Measurements from ENCODE around the gene TANK.

Gene TANK

DNA sequence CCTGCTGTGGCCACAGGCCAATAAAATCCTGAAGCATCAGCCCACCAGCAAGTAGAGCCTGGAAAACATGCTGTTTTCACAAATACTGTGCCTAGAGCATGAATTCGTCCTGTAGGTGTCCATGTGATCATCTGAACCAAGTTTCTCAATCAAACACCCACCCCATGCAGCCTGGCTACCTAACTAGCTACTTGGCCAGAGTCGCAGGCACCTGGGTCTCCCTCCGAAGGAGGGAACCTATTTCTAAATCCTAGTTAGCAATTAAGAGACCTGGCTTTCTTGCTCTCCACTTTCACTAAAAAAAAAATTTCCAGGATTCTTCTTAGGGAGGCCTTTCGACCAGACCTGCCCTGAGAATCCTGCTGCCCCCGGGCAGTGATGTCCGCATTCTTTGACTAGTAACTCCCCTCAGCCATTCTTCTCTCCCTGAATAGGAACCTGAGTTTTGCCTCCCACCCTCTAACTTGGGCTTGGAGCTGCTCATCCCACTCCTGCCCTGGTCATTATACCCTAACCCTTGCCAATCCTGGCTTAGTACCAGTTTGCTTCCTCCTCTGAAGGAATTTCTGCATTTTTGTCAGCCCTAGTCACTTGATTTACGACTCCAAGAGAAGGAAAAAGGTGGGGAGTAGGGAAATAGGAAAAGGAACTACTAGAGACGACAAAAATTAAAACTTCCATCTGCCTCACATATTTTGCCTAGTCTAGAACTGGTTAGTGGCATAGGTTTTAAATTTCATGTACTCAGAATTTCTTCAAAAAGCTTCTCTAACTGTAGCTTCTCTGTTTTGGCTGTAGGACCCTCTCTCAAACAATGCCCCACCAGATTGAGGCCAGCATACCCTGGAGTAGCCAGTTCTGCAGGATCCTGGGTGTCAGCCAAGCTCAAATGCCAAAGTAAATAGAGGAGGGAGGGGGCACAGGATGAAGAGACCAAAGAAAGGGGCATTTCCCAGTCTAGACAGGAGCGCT lies 25.4 kb upstream of the TANK start:
- peak; percentile 60 for DNase-seq

DNA sequence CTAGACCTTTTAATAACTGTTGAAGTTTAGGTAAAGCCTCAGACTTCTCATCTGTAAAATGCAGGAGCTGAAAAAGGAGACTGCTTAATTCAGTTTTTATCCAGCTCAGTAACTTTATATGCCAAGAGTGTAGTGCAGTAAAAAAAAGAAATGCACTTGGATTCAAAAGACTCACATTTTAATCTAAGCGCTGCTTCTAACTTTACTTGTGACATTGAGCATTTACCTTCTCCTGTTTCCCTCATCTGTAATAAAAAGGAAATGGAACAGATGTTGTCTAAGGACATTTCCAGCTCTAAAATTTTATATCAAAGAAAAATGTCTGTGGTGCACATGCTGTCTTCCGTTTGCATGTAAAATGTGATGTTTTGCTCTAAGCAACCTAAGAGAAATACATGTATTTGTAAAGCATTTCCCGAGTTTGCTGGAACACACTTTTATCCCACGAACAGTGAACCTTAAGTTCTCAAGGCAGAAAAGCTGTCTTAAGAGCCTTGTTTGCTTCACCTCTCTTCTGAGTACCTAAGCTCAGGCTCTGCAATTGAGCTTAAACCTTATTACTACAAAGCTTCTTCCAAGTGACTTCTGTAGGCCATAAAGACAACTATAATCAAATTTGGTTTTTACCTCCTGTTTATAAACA lies 24.2 kb upstream of the TANK start:
- no peak for DNase-seq

DNA sequence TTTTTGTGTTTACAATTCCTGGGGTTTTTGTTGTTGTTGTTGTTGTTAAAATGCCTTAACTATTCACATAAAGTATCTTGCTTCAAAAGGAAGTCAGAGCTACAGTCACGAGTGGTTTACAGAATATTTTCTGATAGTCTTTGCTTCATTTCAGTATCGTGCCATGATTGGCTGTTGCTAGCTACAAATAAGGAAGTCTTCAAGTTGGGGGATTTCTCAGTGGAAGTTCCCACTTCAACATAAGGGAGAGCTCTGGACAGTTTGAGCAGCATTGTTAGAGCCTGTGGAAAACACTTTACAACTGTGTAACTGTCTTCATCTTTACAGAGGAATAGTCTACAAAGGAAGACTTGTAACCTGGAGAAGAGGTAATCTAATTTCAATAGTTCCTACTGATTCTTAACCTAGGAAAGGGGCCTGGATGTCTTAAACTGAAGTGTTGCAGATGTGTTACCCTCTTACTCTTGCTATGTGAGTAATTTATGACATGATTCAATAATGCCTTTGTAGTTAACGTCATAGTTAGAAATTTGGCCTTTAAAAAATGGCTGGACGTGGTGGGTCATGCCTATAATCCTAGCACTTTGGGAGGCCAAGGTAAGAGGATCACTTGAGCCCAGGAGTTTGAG lies 23.4 kb upstream of the TANK start:
- no peak for DNase-seq

DNA sequence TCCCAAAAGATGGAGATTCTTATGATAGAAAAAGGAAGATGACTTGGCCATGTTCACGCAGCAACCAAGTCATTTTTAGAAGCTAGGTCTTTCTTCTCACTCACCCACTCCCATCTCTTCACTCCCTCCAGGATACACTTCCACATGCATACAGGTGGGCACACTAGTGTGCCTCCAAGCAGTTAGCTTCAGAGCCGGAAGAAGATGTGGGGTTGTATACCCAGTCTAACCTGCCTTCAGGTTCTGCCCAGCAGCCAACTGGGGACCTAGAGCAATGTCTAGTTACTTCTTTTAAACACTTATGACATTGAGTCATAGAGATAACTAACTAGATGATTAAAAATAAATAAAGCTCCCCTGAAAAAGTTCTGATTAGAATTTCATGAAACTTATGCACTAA lies 21.8 kb upstream of the TANK start:
- DNase-seq, result no peak

DNA sequence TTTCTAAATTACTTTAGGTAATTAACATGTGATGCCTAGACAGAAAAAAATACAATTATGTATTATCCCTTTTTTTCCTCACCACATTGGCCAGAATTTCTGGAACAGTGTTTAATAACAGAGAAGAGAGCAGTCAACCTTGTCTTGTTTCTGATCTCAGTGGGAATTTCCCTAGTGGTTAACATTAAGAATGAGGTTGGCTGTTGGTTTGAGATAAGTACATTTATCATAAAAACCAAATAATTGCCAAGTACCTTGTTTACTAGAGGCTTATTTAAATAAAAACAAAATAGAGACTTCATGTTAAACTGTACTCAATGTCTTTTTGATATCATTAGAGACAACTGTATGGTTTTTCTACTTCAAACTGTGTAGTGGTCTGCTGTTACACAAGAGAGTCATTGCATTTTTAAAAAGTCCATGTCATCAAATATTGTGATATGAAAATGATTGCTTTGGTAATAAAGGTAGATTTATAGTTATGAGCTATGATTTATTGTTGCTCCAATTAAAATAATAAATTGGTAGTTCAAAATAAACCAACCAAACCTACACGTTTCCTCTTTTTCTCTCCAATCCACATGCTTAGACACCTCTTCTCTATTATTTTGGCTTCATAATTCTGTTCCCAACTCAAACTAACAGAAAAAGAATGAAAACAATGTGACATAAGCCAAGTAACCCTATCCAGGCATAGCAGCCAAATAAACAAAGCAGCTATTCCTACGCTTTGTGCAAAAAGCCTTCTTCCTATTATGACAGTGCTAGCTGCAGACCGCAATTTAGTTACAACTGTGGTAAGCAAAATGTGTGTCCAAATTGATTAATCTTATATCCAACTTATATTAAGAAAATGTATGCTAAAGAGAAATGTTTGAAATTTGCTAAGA lies 20.9 kb upstream of the TANK start:
- no peak for DNase-seq

DNA sequence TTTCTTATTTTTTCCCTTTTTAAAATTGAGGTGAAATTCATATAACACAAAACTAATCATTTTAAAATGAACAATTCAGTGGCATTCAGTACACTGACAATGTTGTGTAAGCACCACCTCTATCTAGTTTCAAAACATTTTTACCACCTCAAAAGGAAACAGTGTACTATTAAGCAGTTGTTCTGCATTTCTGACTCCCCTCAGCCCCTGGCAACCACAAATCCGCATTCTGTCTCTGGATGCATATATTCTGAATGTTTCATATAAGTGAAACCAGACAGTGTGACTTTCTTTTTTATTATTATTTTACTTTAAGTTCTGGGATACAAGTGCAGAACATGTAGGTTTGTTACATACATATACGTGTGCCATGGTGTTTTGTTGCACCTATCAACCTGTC lies 19.2 kb upstream of the TANK start:
- no peak for DNase-seq

DNA sequence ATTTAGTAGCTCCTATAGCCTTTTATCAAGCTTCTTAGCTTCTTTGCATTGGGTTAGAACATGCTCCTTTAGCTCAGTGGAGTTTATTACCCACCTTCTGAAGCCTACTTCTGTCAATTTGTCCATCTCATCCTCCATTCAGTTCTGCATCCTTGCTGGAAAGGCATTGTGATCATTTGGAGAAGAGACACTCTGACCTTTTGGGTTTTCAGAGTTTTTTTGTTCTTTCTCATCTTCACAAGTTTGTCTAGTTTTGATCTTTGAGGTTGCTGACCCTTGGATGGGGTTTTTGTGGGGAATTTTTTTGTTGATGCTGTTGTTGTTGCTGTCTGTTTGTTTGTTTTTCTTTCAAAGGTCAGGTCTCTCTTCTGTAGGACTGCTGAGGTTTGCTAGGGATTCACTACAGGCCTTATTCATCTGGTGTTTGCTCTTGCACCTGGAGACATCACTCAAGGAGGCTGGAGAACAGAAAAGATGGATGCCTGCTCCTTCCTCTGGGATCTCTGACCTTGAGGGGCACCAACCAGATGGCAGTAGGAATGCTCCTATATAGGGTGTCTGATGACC lies 13.9 kb upstream of the TANK start:
- no peak for DNase-seq

DNA sequence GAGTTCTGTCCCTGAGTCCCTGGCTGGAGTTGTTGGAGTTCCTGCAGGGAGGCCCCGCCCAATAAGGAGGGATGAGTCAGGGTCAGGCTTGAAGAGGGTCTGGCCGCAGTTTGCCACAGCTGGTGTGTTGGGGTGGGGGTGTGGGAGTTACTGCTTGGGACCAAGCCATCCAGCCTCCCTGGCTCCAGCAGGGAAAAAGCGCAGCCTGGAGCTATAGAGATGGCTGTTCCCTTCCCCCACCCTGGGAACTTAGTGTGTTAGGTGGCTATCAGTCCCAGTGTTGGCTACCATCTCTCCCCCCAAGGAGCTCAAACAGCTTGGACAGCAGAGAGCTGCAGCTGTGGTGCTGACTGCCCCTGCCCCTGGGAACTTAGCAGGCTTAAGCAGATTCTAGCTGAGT lies 13.2 kb upstream of the TANK start:
- DNase-seq, result no peak

DNA sequence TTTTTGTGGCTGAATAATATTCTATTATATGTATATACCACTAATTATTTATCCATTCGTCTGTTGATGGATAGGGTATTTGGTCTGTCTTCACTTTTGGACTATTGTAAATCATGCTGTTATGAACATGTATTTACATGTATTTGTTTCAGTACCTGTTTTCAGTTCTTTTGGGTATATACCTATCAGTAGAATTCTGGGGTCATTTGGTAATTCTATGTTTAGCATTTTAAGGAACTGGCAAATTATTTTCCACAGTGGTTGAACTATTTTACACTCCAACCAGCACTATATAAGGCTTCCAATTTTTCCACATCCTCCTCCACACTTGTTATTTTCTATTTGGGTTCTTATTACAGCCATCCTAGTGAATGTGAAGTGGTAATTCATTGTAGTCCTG lies 12.4 kb upstream of the TANK start:
- DNase-seq, result no peak

DNA sequence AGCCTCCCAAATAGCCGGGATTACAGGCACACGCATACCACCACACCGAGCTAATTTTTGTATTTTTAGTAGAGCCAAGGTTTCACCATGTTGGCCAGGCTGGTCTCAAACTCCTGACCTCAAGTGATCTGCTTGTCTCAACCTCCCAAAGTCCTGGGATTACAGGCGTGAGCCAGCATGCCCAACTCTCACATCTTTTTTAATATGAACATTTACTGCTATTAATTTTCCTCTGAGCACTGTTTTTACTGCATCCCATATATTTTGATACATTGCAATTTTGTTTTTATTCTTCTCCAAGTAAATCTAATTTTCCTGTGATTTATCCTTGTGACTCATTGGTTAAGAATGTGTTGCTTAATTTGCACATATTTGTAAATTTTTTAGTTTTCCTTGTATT lies 9.5 kb upstream of the TANK start:
- no peak for DNase-seq

DNA sequence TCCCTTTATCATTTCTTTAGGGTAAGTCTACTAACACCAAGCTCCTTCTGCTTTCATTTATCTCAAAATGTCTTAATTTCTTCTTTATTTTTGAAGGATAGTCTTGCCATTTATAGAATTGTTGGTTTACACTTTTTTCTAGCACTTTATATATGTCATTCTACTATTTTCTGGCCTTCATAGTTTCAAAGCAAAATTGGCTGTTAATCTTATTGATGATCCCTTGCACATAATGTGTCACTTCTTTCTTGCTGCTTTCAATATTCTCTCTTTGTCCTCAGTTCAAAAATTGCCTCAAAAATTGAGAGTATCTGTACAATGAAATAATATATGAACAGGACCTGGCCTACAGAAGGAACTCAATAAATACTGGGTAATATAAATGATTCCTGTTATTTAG lies 7.9 kb upstream of the TANK start:
- no peak for DNase-seq

DNA sequence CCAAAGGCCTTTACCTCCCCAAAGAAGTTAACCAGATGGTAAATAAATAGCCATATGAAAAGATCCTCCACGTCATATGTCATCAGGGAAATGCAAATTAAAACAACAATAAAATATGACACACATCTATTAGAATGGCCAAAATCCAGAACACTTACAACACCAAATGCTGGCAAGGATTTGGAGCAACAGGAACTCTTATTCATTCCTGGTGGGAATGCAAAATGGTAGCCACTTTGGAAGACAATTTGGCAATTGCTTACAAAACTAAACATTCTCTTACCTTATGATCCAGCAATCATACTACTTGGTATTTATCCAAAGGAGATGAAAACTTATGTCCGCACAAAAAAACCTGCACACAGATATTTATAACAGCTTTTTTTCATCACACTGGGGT lies 1.3 kb upstream of the TANK start:
- DNase-seq, result no peak

DNA sequence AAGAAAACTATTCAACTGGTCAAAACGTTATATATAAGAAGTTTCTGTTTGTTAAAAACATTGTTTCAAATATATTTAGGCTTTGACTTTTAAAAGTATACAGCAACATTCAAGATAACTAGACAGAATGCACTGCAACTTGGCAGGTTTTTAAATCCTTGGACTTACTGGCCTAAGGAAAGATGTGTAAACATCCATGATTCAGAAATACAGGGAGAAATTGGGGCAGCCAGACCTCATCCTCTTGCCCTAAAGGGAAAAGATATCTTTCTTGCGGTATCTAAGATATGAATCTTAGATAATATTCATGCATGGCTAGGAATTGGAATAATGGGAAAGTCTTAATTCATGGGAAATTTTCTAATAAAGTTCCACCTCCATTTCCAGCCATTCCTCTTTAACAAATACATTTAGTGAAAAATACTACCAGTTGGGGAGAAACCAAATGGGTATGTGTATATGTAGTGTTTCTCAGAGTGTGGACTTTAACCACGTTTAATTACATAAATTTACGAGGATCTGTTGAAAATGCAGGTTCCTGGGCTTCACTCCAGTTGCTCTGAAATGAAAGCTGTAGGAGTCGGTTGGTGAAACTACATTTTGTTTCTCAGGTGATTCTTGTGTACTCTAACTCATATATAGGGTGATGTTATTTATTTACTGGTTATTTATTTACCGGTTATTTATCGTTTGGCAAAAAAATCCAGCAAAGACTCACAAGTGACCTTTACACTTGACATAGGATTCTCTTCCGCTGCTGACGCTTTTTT lies 587 bp upstream of the TANK start:
- no peak for DNase-seq

DNA sequence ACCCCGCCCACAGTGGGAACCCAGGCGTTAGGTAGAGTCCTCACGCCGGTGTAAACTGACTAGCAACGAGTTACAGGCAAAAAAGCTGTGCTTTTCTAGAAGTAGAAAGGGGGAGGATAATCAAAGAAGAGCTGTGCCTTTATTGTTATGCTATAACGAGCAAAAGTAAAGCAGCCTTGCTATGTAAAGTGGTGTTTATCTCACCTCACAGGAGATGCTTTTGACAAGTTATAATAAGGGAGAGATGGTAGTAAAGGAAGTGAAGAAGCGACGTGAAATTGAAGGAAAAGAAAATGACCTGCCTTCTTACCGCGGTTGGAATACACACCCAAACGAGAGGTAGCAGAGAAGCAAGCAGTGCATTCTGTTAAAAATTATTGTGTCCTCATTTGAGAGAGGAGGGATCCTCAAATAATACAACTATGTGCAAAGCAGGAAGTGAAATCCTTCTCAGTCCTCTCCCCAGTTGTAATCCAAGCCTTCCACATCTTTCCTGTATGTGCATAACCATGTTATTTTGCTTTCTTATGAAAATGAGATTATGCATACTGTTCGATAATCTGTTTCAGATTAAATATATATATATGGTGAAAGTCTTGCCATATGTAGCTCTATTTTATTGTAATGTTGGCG lies 962 bp downstream of the TANK start:
- DNase-seq, result no peak

DNA sequence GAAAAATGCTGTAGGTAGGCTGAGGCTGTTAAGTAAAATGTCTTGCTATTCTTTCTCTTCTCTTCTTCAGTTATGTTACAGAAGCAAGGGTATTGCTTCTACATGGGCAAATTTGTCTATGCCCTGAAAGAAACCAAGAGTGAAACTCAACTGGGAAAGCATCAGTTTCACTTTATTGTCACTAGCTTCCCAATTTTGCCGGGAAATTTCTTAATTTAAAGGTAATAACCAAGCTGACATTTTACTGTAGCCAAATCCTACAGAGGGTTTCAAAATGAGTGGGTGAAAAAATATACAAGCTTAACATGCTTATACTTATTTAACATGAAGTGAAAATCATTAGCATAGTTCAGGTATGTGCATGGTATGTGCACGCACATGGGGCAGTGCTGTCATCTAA lies 3.2 kb downstream of the TANK start:
- DNase-seq, result no peak

DNA sequence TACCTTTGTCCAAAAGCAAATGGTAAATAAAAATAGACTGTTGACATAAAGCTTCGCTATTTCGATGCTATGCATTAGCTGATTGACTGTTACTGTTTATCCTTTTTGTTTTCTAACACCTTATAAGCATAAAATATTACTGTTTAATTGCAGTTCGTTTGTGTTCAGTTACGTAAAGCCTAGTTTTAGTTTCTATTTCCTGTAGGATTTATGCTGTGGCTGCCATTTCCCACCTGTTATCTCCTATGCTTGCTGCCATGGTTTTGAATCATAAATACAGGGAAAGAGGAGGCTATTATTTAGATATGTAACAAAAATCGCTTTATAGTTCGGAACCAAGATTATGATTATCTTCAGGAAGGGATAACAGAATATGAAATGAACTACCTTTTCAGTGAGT lies 3.9 kb downstream of the TANK start:
- no peak for DNase-seq

DNA sequence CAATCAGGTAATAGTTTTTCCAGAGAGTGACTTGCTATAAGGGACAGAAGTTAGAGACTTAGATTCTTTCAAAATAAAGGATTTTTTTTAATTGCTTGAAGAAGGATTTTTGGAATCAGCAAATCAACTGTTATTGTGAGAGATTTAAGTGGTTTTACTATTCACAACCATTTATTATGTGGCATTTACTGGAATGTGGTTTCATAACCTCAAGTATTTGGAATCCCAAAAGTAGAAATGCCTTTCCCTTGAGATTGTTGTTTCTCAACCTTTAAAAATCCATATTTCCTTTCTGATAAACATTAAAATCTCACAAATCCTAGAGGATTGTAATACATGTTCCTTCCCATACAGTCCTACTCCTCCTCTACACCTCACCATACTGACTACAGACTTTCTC lies 5.0 kb downstream of the TANK start:
- DNase-seq, result no peak

DNA sequence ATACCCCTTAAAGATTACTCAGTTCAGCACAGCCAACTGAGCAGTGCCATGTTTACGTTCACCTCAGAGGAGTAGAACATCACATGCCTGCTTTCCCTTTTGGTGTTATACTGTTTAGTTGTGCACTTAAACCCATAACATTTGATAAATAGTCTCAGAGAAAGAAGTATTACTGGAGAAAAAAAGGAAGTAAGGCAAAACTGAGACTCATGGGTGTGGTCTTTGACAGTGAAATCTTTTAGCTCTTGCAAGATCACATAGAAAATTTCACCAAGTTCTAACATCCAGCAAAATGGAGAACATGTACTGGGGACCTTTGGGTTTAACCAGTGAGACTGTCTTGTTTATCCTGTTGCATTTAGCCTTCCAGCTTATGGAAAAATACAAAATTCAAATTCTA lies 5.6 kb downstream of the TANK start:
- DNase-seq, result no peak

DNA sequence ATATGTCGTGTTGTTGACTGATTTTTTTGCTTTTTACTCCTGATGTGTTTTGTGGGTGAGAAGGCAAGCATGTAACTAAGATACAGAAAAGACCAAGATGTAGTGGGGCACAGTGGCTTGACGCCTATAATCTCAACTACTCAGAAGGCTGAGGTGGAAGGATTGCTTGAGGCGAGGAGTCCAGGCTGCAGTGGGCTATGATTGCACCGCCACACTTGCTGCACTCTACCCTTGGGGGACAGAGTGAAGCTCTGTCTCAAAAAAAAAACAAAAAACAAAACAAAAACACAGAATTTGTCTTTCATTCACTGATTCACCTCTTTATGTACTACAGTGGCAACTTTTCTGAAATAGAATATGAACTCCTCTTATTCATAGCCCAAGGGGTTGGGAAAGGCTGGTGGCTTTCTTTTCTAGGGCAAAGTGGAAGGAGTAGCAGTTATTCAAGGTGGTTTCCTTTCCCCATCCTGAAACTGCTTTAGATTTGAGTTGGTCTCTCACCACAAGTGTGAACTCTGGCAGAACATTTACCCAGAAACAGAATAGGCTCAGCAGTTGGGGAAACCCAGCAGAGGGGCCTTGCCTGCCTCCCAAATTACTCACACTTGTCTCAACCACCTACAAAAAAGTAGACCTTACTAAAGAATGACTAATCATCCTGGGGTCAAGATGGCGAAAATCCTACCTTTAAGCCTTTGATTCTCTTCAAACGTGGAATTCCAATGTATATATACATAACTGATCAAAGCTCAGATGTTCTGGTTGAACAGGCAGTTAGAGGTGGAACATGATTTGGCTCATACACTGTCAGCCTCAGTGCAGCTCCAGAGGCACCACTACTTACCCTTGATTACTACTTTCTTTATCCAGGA lies 6.5 kb downstream of the TANK start:
- no peak for DNase-seq

DNA sequence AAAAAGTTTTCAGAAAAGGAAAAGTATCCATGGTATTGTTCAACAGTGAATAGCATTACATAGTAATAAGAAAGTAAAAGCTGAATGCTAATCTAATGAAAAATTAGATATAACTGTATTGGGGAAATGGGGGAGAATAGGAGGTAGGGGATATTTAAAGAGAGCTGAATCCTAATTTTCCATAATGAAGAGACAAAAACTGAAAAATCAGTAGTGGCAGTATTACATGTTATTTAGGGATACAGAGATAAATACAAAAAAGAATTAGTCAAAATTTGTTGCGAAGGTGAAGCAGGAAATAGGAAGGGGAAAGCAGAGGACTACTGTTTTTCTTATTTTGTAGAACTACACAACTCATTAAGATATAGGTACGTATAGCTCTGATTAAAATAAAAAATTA lies 9.1 kb downstream of the TANK start:
- DNase-seq, result no peak
